ENCODE data around the gene ZNF883. TPM values are rescaled to one million over a fixed set of nuclear protein-coding genes. Genes with fewer than 3 reads are reported as not detected.

The ZNF883 gene
- total RNA-seq, 3 donors from 2014 or later (not counting 1 experiment from before 2014, with no cell fraction given) = 0.95 to 1.4 (median 0.97) TPM

GRCh38 chr9:113056191-113057106 is 44.5 kb upstream of the ZNF883 start, which contains the start of gene ZFP37:
Gene ZFP37, minus strand, starts transcription at chr9:113056724. Its CDS starts 36 bp downstream, at chr9:113056688.
- peaks cover 30% of the 10 kb centered on the region for H3K9me3 ChIP-seq (ENCODE audit: control insufficient read depth, insufficient read depth, low read length)
- peaks cover 12% of the 10 kb centered on the region for H3K4me1 ChIP-seq (ENCODE audit: control insufficient read depth, insufficient read depth, low read length)
- Mint-ChIP-seq H3K27ac (no peak within 1 kb of the TSS), H3K9me3 (no peaks in the 10 kb centered on the region), H3K4me1 (no peaks in the 10 kb centered on the region), H3K27me3 (ENCODE audit: low read depth in 2 of 2) (peaks cover 0 to 7% of the 10 kb centered on the region in 2 donors), H3K36me3 (no peaks in the 10 kb centered on the region), H3K4me3 (no peak within 1 kb of the TSS)
- DNase-seq (peak; percentile 70 to 86), ATAC-seq (peak; percentile 92 to 97 (median 95))
- TF ChIP-seq CTCF (IDR thresholded peaks at IDR 0.05) = no peak
- H3K27ac ChIP-seq (ENCODE audit: low read length) = no peak within 1 kb of the TSS
- H3K36me3 ChIP-seq (ENCODE audit: control insufficient read depth, insufficient read depth, low read length) = no peaks in the 10 kb centered on the region
- H3K4me3 ChIP-seq (ENCODE audit: low read length) = peak within 1 kb of the TSS; percentile 82
- WGBS (ENCODE audit: insufficient coverage) = 7% methylated on average over 61 of the region's 62 CpGs
- intact Hi-C loops (cut with micrococcal nuclease) = no loop called here
- H3K27me3 ChIP-seq (ENCODE audit: control insufficient read depth, insufficient read depth, low read length) = peaks cover 7% of the 10 kb centered on the region

- ATAC-seq (no peak), DNase-seq (no peak)
- peaks cover 68% of the 10 kb centered on the region for H3K36me3 Mint-ChIP-seq
- intact Hi-C loops (cut with micrococcal nuclease) = no loop called here
- no peak overlapping the region for H3K27ac Mint-ChIP-seq
- WGBS (ENCODE audit: insufficient coverage) = 94% methylated on average over 1 of the region's 4 CpGs
- no peaks in the 10 kb centered on the region for H3K27me3 Mint-ChIP-seq (ENCODE audit: low read depth in 2 of 2)
- Histone ChIP-seq H3K4me1 (ENCODE audit: control insufficient read depth, insufficient read depth, low read length) (no peaks in the 10 kb centered on the region), H3K27ac (ENCODE audit: low read length) (no peak overlapping the region), H3K4me3 (ENCODE audit: low read length) (no peak overlapping the region), H3K27me3 (ENCODE audit: control insufficient read depth, insufficient read depth, low read length) (no peaks in the 10 kb centered on the region), H3K9me3 (ENCODE audit: control insufficient read depth, insufficient read depth, low read length) (peaks cover 28% of the 10 kb centered on the region), H3K36me3 (ENCODE audit: control insufficient read depth, insufficient read depth, low read length) (peaks cover 22% of the 10 kb centered on the region)
- H3K4me1 Mint-ChIP-seq = no peaks in the 10 kb centered on the region
- no peak overlapping the region for H3K4me3 Mint-ChIP-seq
- peaks cover 22 to 37% of the 10 kb centered on the region in 2 donors for H3K9me3 Mint-ChIP-seq
- TF ChIP-seq CTCF (IDR thresholded peaks at IDR 0.05) = no peak
Observed at GRCh38 chr9:113042884-113043657, 31.1 kb upstream of the ZNF883 start.

- ATAC-seq = no peak
- Histone ChIP-seq H3K4me3 (ENCODE audit: low read length) (no peak overlapping the region), H3K9me3 (ENCODE audit: control insufficient read depth, insufficient read depth, low read length) (peaks cover 16% of the 10 kb centered on the region), H3K4me1 (ENCODE audit: control insufficient read depth, insufficient read depth, low read length) (no peaks in the 10 kb centered on the region), H3K27me3 (ENCODE audit: control insufficient read depth, insufficient read depth, low read length) (no peaks in the 10 kb centered on the region), H3K27ac (ENCODE audit: low read length) (no peak overlapping the region), H3K36me3 (ENCODE audit: control insufficient read depth, insufficient read depth, low read length) (no peaks in the 10 kb centered on the region)
- DNase-seq = no peak
- H3K4me3 Mint-ChIP-seq = no peak overlapping the region
- peaks cover 54% of the 10 kb centered on the region for H3K36me3 Mint-ChIP-seq
- H3K4me1 Mint-ChIP-seq = no peaks in the 10 kb centered on the region
- peaks cover 2 to 8% of the 10 kb centered on the region in 2 donors for H3K27me3 Mint-ChIP-seq (ENCODE audit: low read depth in 2 of 2)
- no peak for TF ChIP-seq CTCF (IDR thresholded peaks at IDR 0.05)
- WGBS (ENCODE audit: insufficient coverage) = 75% methylated on average over 1 of the region's 1 CpG
- no peak overlapping the region for H3K27ac Mint-ChIP-seq
- intact Hi-C loops (cut with micrococcal nuclease) = no loop called here
- H3K9me3 Mint-ChIP-seq = peaks cover 20 to 34% of the 10 kb centered on the region in 2 donors
Observed at GRCh38 chr9:113026200-113026599, 14.2 kb upstream of the ZNF883 start.
